Neural progenitor cell (in vitro differentiated cells): Measurements from ENCODE around the gene TMEM134. TPM values are rescaled to one million over a fixed set of nuclear protein-coding genes. Genes with fewer than 3 reads are reported as not detected.
A peak's percentile ranks its signal among the peaks of the same experiment; 100 is the strongest.

Experiments used
- DNase-seq: peaks from one replicate; pipeline ENCODE4 v3.0.0-alpha.2; 2016; ENCODE audit warnings: low spot score
- H2AFZ ChIP-seq: fragments of 200-600 bp; sonication (generic); replicated peaks from 2 replicates; pipeline ENCODE4 v1.6.1; 2016; ENCODE audit warnings: antibody characterized with exemption
- H3F3A ChIP-seq: fragments of 200-600 bp; sonication (generic); 2 replicates; pipeline ENCODE4 v1.6.1; 2016; ENCODE audit warnings: antibody characterized with exemption, low read depth
- H3K27ac ChIP-seq: fragments of 200-600 bp; sonication (generic); 2 replicates; pipeline ENCODE4 v1.5.1; 2016; ENCODE audit warnings: mild to moderate bottlenecking
- H3K27me3 ChIP-seq: fragments of 200-600 bp; sonication (generic); 2 replicates; pipeline ENCODE4 v1.6.1; 2016; ENCODE audit warnings: mild to moderate bottlenecking, moderate library complexity
- H3K36me3 ChIP-seq: fragments of 200-600 bp; sonication (generic); 2 replicates; pipeline ENCODE4 v1.5.1; 2016
- H3K4me1 ChIP-seq: fragments of 200-600 bp; sonication (generic); 2 replicates; pipeline ENCODE4 v1.6.1; 2016; ENCODE audit warnings: mixed run types
- H3K4me2 ChIP-seq: fragments of 200-600 bp; sonication (generic); 2 replicates; pipeline ENCODE4 v1.6.1; 2016
- H3K4me3 ChIP-seq: fragments of 200-600 bp; sonication (generic); 2 replicates; pipeline ENCODE4 v1.5.1; 2016
- H3K79me2 ChIP-seq: fragments of 200-600 bp; sonication (generic); 2 replicates; pipeline ENCODE4 v1.6.1; 2016; ENCODE audit warnings: low read depth
- H3K9ac ChIP-seq: fragments of 200-600 bp; sonication (generic); 2 replicates; pipeline ENCODE4 v1.6.1; 2016
- H3K9me3 ChIP-seq: fragments of 200-600 bp; sonication (generic); 2 replicates; pipeline ENCODE4 v1.5.1; 2016; ENCODE audit warnings: low read depth
- H4K20me1 ChIP-seq: fragments of 200-600 bp; sonication (generic); 2 replicates; pipeline ENCODE4 v1.6.1; 2016; ENCODE audit warnings: low read depth
- H3K27ac Mint-ChIP-seq: 3 replicates; pipeline ENCODE4 v1.8.0; 2021; ENCODE audit warnings: mixed read lengths
- H3K27me3 Mint-ChIP-seq: 2 replicates; pipeline ENCODE4 v1.8.0; 2022; ENCODE audit warnings: low read depth, mild to moderate bottlenecking, inconsistent platforms, moderate library complexity, mixed read lengths; ENCODE audit not compliant: insufficient read depth
- H3K36me3 Mint-ChIP-seq: 3 replicates; pipeline ENCODE4 v1.8.0; 2021; ENCODE audit warnings: mixed read lengths
- H3K4me1 Mint-ChIP-seq: 3 replicates; pipeline ENCODE4 v1.8.0; 2021; ENCODE audit warnings: mixed read lengths
- H3K4me3 Mint-ChIP-seq: 3 replicates; pipeline ENCODE4 v1.8.0; 2021; ENCODE audit warnings: mild to moderate bottlenecking, moderate library complexity, mixed read lengths
- H3K9me3 Mint-ChIP-seq: 3 replicates; pipeline ENCODE4 v1.8.0; 2020; ENCODE audit warnings: mixed read lengths
- EZH2 ChIP-seq: fragments of 200-600 bp; sonication (generic); IDR thresholded peaks from 2 replicates; pipeline ENCODE4 v1.6.1; 2017; ENCODE audit warnings: antibody characterized with exemption, mild to moderate bottlenecking, moderate library complexity
- EZH2phosphoT487 ChIP-seq: fragments of 200-600 bp; sonication (generic); IDR thresholded peaks from 2 replicates; pipeline ENCODE4 v1.6.1; 2017; ENCODE audit warnings: antibody characterized with exemption
- total RNA-seq: library from RNA; depleted of rRNA; stranded (reverse); fragments of >200 nt; gene quantifications from 2 replicates; pipeline ENCODE4 v1.2.3, GENCODE V29; 2015; ENCODE audit warnings: low replicate concordance
- TF ChIP-seq, protein P1 (sequence below): fragments of 200-600 bp; sonication (generic); IDR thresholded peaks from 2 replicates; pipeline ENCODE4 v1.5.1; 2017; ENCODE audit warnings: antibody characterized with exemption, mild to moderate bottlenecking

The TMEM134 gene
- total RNA-seq, 1 donor from 2014 or later, result 68.1 TPM

DNA sequence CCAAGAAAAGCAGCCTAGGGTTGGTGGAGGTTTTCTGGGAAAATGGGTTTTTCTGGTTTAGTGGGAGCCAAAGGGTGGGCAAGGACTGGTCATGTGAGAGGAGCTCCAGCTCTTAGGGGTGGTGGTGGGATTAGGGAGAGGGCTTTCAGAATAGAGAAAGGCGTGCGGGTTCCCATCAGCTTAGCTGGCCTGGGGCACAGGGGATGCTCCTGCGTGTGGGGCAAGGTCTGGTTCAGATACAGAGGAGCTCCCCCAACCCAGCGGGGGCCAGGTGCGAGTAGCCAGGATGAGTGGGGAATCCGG, 644 bp downstream of the TMEM134 start:
- TF ChIP-seq EZH2, result no peak
- TF ChIP-seq EZH2phosphoT487, result no peak
- TF ChIP-seq, protein P1, sequence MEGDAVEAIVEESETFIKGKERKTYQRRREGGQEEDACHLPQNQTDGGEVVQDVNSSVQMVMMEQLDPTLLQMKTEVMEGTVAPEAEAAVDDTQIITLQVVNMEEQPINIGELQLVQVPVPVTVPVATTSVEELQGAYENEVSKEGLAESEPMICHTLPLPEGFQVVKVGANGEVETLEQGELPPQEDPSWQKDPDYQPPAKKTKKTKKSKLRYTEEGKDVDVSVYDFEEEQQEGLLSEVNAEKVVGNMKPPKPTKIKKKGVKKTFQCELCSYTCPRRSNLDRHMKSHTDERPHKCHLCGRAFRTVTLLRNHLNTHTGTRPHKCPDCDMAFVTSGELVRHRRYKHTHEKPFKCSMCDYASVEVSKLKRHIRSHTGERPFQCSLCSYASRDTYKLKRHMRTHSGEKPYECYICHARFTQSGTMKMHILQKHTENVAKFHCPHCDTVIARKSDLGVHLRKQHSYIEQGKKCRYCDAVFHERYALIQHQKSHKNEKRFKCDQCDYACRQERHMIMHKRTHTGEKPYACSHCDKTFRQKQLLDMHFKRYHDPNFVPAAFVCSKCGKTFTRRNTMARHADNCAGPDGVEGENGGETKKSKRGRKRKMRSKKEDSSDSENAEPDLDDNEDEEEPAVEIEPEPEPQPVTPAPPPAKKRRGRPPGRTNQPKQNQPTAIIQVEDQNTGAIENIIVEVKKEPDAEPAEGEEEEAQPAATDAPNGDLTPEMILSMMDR, result no peak
- Histone ChIP-seq H3K4me1 (peaks cover 6% of the 10 kb centered on the region), H3K27ac (no peak overlapping the region), H3K79me2 (peaks cover 8% of the 10 kb centered on the region), H3K4me3 (peak overlapping the region; percentile 88), H3K4me2 (peak overlapping the region; percentile 86), H3K9me3 (no peaks in the 10 kb centered on the region), H4K20me1 (no peaks in the 10 kb centered on the region), H3K27me3 (no peaks in the 10 kb centered on the region), H3F3A (no peaks in the 10 kb centered on the region), H3K36me3 (no peaks in the 10 kb centered on the region), H3K9ac (peak overlapping the region; percentile 55), H2AFZ (no peak overlapping the region)
- DNase-seq, result peak; percentile 57
- Mint-ChIP-seq H3K36me3 (no peaks in the 10 kb centered on the region), H3K4me3 (peak overlapping the region; percentile 97), H3K27ac (peak overlapping the region; percentile 95), H3K4me1 (peaks cover 20% of the 10 kb centered on the region), H3K27me3 (peaks cover 10% of the 10 kb centered on the region), H3K9me3 (no peaks in the 10 kb centered on the region)

- peak overlapping the region; percentile 95 for H3K27ac Mint-ChIP-seq
- TF ChIP-seq, protein P1, result no peak
- TF ChIP-seq EZH2phosphoT487 (no peak), EZH2 (no peak)
- no peaks in the 10 kb centered on the region for H3K9me3 Mint-ChIP-seq
- Histone ChIP-seq H3K79me2 (peaks cover 8% of the 10 kb centered on the region), H3K4me3 (peak overlapping the region; percentile 88), H3K9ac (peak overlapping the region; percentile 55), H3K27me3 (no peaks in the 10 kb centered on the region), H3K4me2 (peak overlapping the region; percentile 86), H4K20me1 (no peaks in the 10 kb centered on the region), H3K9me3 (no peaks in the 10 kb centered on the region), H3K27ac (no peak overlapping the region), H3K36me3 (no peaks in the 10 kb centered on the region), H3F3A (no peaks in the 10 kb centered on the region), H2AFZ (no peak overlapping the region), H3K4me1 (peaks cover 6% of the 10 kb centered on the region)
- peaks cover 10% of the 10 kb centered on the region for H3K27me3 Mint-ChIP-seq
- peak overlapping the region; percentile 97 for H3K4me3 Mint-ChIP-seq
- DNase-seq, result no peak
- peaks cover 20% of the 10 kb centered on the region for H3K4me1 Mint-ChIP-seq
- H3K36me3 Mint-ChIP-seq, result no peaks in the 10 kb centered on the region
These were observed 995 bp downstream of the TMEM134 start for GRCh38 chr11:67468056-67468455.

- no peaks in the 10 kb centered on the region for H4K20me1 ChIP-seq
- DNase-seq, result no peak
- peaks cover 9% of the 10 kb centered on the region for H3K27me3 Mint-ChIP-seq
- no peak overlapping the region for H3K4me2 ChIP-seq
- peak overlapping the region; percentile 43 for H3K27ac Mint-ChIP-seq
- H3K79me2 ChIP-seq, result peaks cover 8% of the 10 kb centered on the region
- TF ChIP-seq EZH2phosphoT487 (no peak), EZH2 (no peak)
- TF ChIP-seq, protein P1, result no peak
- peak overlapping the region; percentile 97 for H3K4me3 Mint-ChIP-seq
- H3K27me3 ChIP-seq, result no peaks in the 10 kb centered on the region
- H3K36me3 Mint-ChIP-seq, result no peaks in the 10 kb centered on the region
- no peaks in the 10 kb centered on the region for H3K36me3 ChIP-seq
- H3K9me3 ChIP-seq, result no peaks in the 10 kb centered on the region
- no peaks in the 10 kb centered on the region for H3K9me3 Mint-ChIP-seq
- peaks cover 16% of the 10 kb centered on the region for H3K4me1 Mint-ChIP-seq
- no peak overlapping the region for H2AFZ ChIP-seq
- no peak overlapping the region for H3K27ac ChIP-seq
- H3F3A ChIP-seq, result no peaks in the 10 kb centered on the region
- H3K9ac ChIP-seq, result no peak overlapping the region
- H3K4me3 ChIP-seq, result no peak overlapping the region
- peaks cover 6% of the 10 kb centered on the region for H3K4me1 ChIP-seq
These were observed 1.9 kb downstream of the TMEM134 start for GRCh38 chr11:67466962-67467771.
